KMS-11 (cell line): ENCODE results near the gene PDZD7.

ENCODE experiments used
- H2AFZ ChIP-seq: fragments of 200-600 bp; sonication (generic); 2 replicates; pipeline ENCODE4 v1.6.1; 2016; ENCODE audit warnings: antibody characterized with exemption, mixed run types, low read depth
- H3K27ac ChIP-seq: fragments of 200-600 bp; sonication (generic); 2 replicates; pipeline ENCODE4 v1.6.1; 2016; ENCODE audit warnings: mild to moderate bottlenecking, mixed run types
- H3K27me3 ChIP-seq: fragments of 200-600 bp; sonication (generic); 2 replicates; pipeline ENCODE4 v1.6.1; 2017; ENCODE audit warnings: mild to moderate bottlenecking, low read depth, mixed run types, moderate library complexity; ENCODE audit not compliant: insufficient read depth
- H3K36me3 ChIP-seq: fragments of 200-600 bp; sonication (generic); 2 replicates; pipeline ENCODE4 v1.6.1; 2017; ENCODE audit warnings: mild to moderate bottlenecking, mixed run types; ENCODE audit not compliant: insufficient read depth
- H3K4me1 ChIP-seq: fragments of 200-600 bp; sonication (generic); 2 replicates; pipeline ENCODE4 v1.6.1; 2016; ENCODE audit warnings: mild to moderate bottlenecking, low read depth, mixed run types; ENCODE audit not compliant: poor library complexity, severe bottlenecking
- H3K4me2 ChIP-seq: fragments of 200-600 bp; sonication (generic); 2 replicates; pipeline ENCODE4 v1.7.0; 2016; ENCODE audit warnings: mild to moderate bottlenecking, mixed run types
- H3K4me3 ChIP-seq: fragments of 200-600 bp; sonication (generic); IDR thresholded peaks from 2 replicates; pipeline ENCODE4 v1.6.1; 2017; ENCODE audit warnings: low read depth, low read length, mixed read lengths; ENCODE audit not compliant: insufficient read depth
- H3K79me2 ChIP-seq: fragments of 200-600 bp; sonication (generic); 2 replicates; pipeline ENCODE4 v1.6.1; 2016; ENCODE audit warnings: low read depth, mixed run types; ENCODE audit not compliant: insufficient read depth
- H3K9ac ChIP-seq: fragments of 200-600 bp; sonication (generic); 2 replicates; pipeline ENCODE4 v1.6.1; 2016; ENCODE audit warnings: mild to moderate bottlenecking, mixed run types
- H4K20me1 ChIP-seq: fragments of 200-600 bp; sonication (generic); 2 replicates; pipeline ENCODE4 v1.6.1; 2016; ENCODE audit warnings: mild to moderate bottlenecking, mixed run types; ENCODE audit not compliant: insufficient read depth
- CTCF ChIP-seq: fragments of 200-600 bp; sonication (generic); conservative IDR thresholded peaks from 2 replicates; pipeline ENCODE4 v1.6.1; 2017; ENCODE audit warnings: low read depth, mild to moderate bottlenecking, antibody characterized with exemption, low read length, moderate library complexity, mixed read lengths

Gene PDZD7

GRCh38 chr10:100996678-100997359 lies 34.1 kb downstream of the PDZD7 start:
- H3K4me1 ChIP-seq = peaks cover 21% of the 10 kb centered on the region
- H3K4me2 ChIP-seq = peak overlapping the region; percentile 100
- no peak overlapping the region for H3K4me3 ChIP-seq
- no peak for TF ChIP-seq CTCF
- no peaks in the 10 kb centered on the region for H4K20me1 ChIP-seq
- H3K79me2 ChIP-seq = no peaks in the 10 kb centered on the region
- no peaks in the 10 kb centered on the region for H3K27me3 ChIP-seq
- peak overlapping the region; percentile 93 for H3K27ac ChIP-seq
- H3K36me3 ChIP-seq = no peaks in the 10 kb centered on the region
- peak overlapping the region; percentile 72 for H3K9ac ChIP-seq
- H2AFZ ChIP-seq = peak overlapping the region; percentile 92

GRCh38 chr10:100995181-100995580 lies 35.7 kb downstream of the PDZD7 start:
- Histone ChIP-seq H3K79me2 (peaks cover 6% of the 10 kb centered on the region; the same call in 1 of the 2 replicates), H3K27ac (no peak overlapping the region), H3K4me1 (peaks cover 17% of the 10 kb centered on the region), H4K20me1 (no peaks in the 10 kb centered on the region), H3K27me3 (no peaks in the 10 kb centered on the region), H3K9ac (no peak overlapping the region), H3K36me3 (0 out of 2 replicates have a peak, but pooled peaks cover 5% of the 10 kb centered on the region), H2AFZ (no peak overlapping the region), H3K4me2 (no peak overlapping the region), H3K4me3 (no peak overlapping the region)
- no peak for TF ChIP-seq CTCF

GRCh38 chr10:100993986-100994708 lies 36.8 kb downstream of the PDZD7 start:
- Histone ChIP-seq H3K36me3 (peaks cover 5% of the 10 kb centered on the region; the same call in 1 of the 2 replicates), H3K27ac (no peak overlapping the region), H3K9ac (no peak overlapping the region), H3K79me2 (peaks cover 17% of the 10 kb centered on the region), H3K4me3 (no peak overlapping the region), H2AFZ (no peak overlapping the region), H3K4me1 (peaks cover 23% of the 10 kb centered on the region), H3K4me2 (no peak overlapping the region), H3K27me3 (no peaks in the 10 kb centered on the region), H4K20me1 (no peaks in the 10 kb centered on the region)
- peak; percentile 58 for TF ChIP-seq CTCF

- H2AFZ ChIP-seq = no peak overlapping the region
- no peak overlapping the region for H3K27ac ChIP-seq
- no peak for TF ChIP-seq CTCF
- no peak overlapping the region for H3K4me3 ChIP-seq
- H3K79me2 ChIP-seq = peaks cover 36% of the 10 kb centered on the region
- no peak overlapping the region for H3K9ac ChIP-seq
- H3K4me2 ChIP-seq = peak overlapping the region; percentile 93
- H3K4me1 ChIP-seq = peaks cover 26% of the 10 kb centered on the region
- H4K20me1 ChIP-seq = no peaks in the 10 kb centered on the region
- H3K36me3 ChIP-seq = peaks cover 5% of the 10 kb centered on the region; the same call in 1 of the 2 replicates
- no peaks in the 10 kb centered on the region for H3K27me3 ChIP-seq
Observed at GRCh38 chr10:100989088-100989487, 41.8 kb downstream of the PDZD7 start.
